Measurements from ENCODE around the gene SALL3. TPM values are rescaled to one million over a fixed set of nuclear protein-coding genes. Genes with fewer than 3 reads are reported as not detected.

SALL3 gene
- total RNA-seq, 3 donors from 2014 or later (not counting 1 experiment from before 2014, with no cell fraction given) = not detected

GRCh38 chr18:79008356-79008940, 28.8 kb downstream of the SALL3 start:
- H3K9me3 ChIP-seq (ENCODE audit: control insufficient read depth, insufficient read depth, low read length) = no peaks in the 10 kb centered on the region
- H3K4me3 ChIP-seq (ENCODE audit: low read length) = no peak overlapping the region
- Mint-ChIP-seq H3K9me3 (no peaks in the 10 kb centered on the region), H3K36me3 (no peaks in the 10 kb centered on the region), H3K4me1 (peaks cover 0 to 4% of the 10 kb centered on the region in 2 donors), H3K27me3 (ENCODE audit: low read depth in 2 of 2) (peaks cover 6 to 20% of the 10 kb centered on the region in 2 donors), H3K27ac (no peak overlapping the region), H3K4me3 (no peak overlapping the region)
- intact Hi-C loops (cut with micrococcal nuclease) = no loop called here
- no peaks in the 10 kb centered on the region for H3K27me3 ChIP-seq (ENCODE audit: control insufficient read depth, insufficient read depth, low read length)
- WGBS (ENCODE audit: insufficient coverage) = 93% methylated on average over 21 of the region's 21 CpGs
- no peaks in the 10 kb centered on the region for H3K4me1 ChIP-seq (ENCODE audit: control insufficient read depth, insufficient read depth, low read length)
- no peak for DNase-seq
- no peak overlapping the region for H3K27ac ChIP-seq (ENCODE audit: low read length)
- no peaks in the 10 kb centered on the region for H3K36me3 ChIP-seq (ENCODE audit: control insufficient read depth, insufficient read depth, low read length)
- ATAC-seq = no peak
- no peak for TF ChIP-seq CTCF (IDR thresholded peaks at IDR 0.05)

DNA sequence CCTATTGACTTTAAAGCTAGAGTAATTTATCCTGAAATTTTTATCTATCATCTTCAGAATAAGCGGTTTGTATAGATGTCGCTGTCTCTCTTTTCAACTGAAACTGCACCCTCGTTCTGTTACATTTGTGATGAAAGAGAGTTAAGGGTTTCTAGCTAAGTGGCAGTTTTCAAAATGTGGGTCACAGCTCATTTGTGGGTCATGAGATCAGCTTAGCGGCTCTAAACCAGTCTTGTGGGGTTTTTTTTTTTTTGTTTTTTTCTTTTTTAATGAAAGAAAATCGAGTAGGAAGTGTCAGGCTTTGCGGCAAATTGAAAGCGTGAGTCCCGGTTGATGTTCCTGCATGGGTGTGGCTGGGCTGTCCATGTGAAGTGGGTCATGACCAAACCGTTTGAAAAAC, 31.2 kb downstream of the SALL3 start:
- H3K4me3 Mint-ChIP-seq = peak overlapping the region; percentile 56
- no peaks in the 10 kb centered on the region for H3K36me3 Mint-ChIP-seq
- peaks cover 0 to 4% of the 10 kb centered on the region in 2 donors for H3K4me1 Mint-ChIP-seq
- no peak overlapping the region for H3K27ac ChIP-seq (ENCODE audit: low read length)
- no peaks in the 10 kb centered on the region for H3K27me3 ChIP-seq (ENCODE audit: control insufficient read depth, insufficient read depth, low read length)
- whole genome bisulfite sequencing (ENCODE audit: insufficient coverage) = 71% methylated on average over 9 of the region's 9 CpGs
- H3K27ac Mint-ChIP-seq = peak overlapping the region in 1 of 2 donors; percentile 35
- no peak for TF ChIP-seq CTCF (IDR thresholded peaks at IDR 0.05)
- peaks cover 6 to 18% of the 10 kb centered on the region in 2 donors for H3K27me3 Mint-ChIP-seq (ENCODE audit: low read depth in 2 of 2)
- DNase-seq = peak in 1 of 2 donors; percentile 7
- no peaks in the 10 kb centered on the region for H3K4me1 ChIP-seq (ENCODE audit: control insufficient read depth, insufficient read depth, low read length)
- no peaks in the 10 kb centered on the region for H3K9me3 ChIP-seq (ENCODE audit: control insufficient read depth, insufficient read depth, low read length)
- H3K4me3 ChIP-seq (ENCODE audit: low read length) = no peak overlapping the region
- no peaks in the 10 kb centered on the region for H3K9me3 Mint-ChIP-seq
- no peaks in the 10 kb centered on the region for H3K36me3 ChIP-seq (ENCODE audit: control insufficient read depth, insufficient read depth, low read length)
- peak in 1 of 3 donors; percentile 26 for ATAC-seq
- intact Hi-C loops (cut with micrococcal nuclease) = no loop called here

- Histone ChIP-seq H3K9me3 (ENCODE audit: control insufficient read depth, insufficient read depth, low read length) (no peaks in the 10 kb centered on the region), H3K36me3 (ENCODE audit: control insufficient read depth, insufficient read depth, low read length) (no peaks in the 10 kb centered on the region), H3K4me3 (ENCODE audit: low read length) (no peak overlapping the region), H3K4me1 (ENCODE audit: control insufficient read depth, insufficient read depth, low read length) (no peaks in the 10 kb centered on the region), H3K27me3 (ENCODE audit: control insufficient read depth, insufficient read depth, low read length) (no peaks in the 10 kb centered on the region), H3K27ac (ENCODE audit: low read length) (no peak overlapping the region)
- WGBS (ENCODE audit: insufficient coverage) = 90% methylated on average over 17 of the region's 17 CpGs
- peaks cover 0 to 4% of the 10 kb centered on the region in 2 donors for H3K4me1 Mint-ChIP-seq
- TF ChIP-seq CTCF (IDR thresholded peaks at IDR 0.05) = no peak
- DNase-seq = peak in 1 of 2 donors; percentile 29
- no peak overlapping the region for H3K4me3 Mint-ChIP-seq
- intact Hi-C loops (cut with micrococcal nuclease) = no loop called here
- no peaks in the 10 kb centered on the region for H3K36me3 Mint-ChIP-seq
- H3K9me3 Mint-ChIP-seq = no peaks in the 10 kb centered on the region
- peaks cover 6 to 18% of the 10 kb centered on the region in 2 donors for H3K27me3 Mint-ChIP-seq (ENCODE audit: low read depth in 2 of 2)
- ATAC-seq = peak in 2 of 3 donors; percentile 48 to 60
- peak overlapping the region in 1 of 2 donors; percentile 35 for H3K27ac Mint-ChIP-seq
Observed at GRCh38 chr18:79011300-79011870, 31.8 kb downstream of the SALL3 start.
